ENCODE data around the gene ANKRD35.
"Not testable (repeated sequence)": the region's sequence is repeated elsewhere in the genome, so short reads cannot be mapped to it uniquely, and the experiment has no call there.

The ANKRD35 gene

GRCh38 chr1:145849356-145850160 is 36.1 kb downstream of the ANKRD35 start:
- DNase-seq: no peak

GRCh38 chr1:145847827-145848226 is 37.8 kb downstream of the ANKRD35 start:
- DNase-seq: no peak

GRCh38 chr1:145846201-145846612 is 39.5 kb downstream of the ANKRD35 start:
- DNase-seq: peak; percentile 43

- peak; percentile 80 for DNase-seq
Observed at GRCh38 chr1:145845514-145846161, 40.0 kb downstream of the ANKRD35 start, which contains the start of gene NUDT17. Gene NUDT17 (plus strand): TSS chr1:145845630. CDS start chr1:145845641, 11 bp downstream.

GRCh38 chr1:145845144-145845513 is 40.5 kb downstream of the ANKRD35 start:
- no peak for DNase-seq

- no peak for DNase-seq
Observed at GRCh38 chr1:145843031-145843430, 42.6 kb downstream of the ANKRD35 start.

- no peak for DNase-seq
Observed at GRCh38 chr1:145837656-145838055, 48.0 kb downstream of the ANKRD35 start.

GRCh38 chr1:145830810-145831209 is 54.9 kb downstream of the ANKRD35 start:
- DNase-seq: not testable (repeated sequence)

GRCh38 chr1:145828367-145829026 is 57.2 kb downstream of the ANKRD35 start:
- DNase-seq: peak; percentile 40

- no peak for DNase-seq
Observed at GRCh38 chr1:145827966-145828365, 57.7 kb downstream of the ANKRD35 start.

- DNase-seq: no peak
Observed at GRCh38 chr1:145826030-145826429, 59.6 kb downstream of the ANKRD35 start.

GRCh38 chr1:145824499-145824842 is 61.2 kb downstream of the ANKRD35 start:
- DNase-seq: no peak

GRCh38 chr1:145823565-145824498 is 61.8 kb downstream of the ANKRD35 start, which contains the start of the genes POLR3C and RNF115:
Gene POLR3C (plus strand): TSS chr1:145824200. CDS start chr1:145825777, 1,577 bp downstream.
Gene RNF115 (minus strand): TSS chr1:145824095. CDS start chr1:145823873, 222 bp downstream.
- peak; percentile 93 for DNase-seq

- not testable (repeated sequence) for DNase-seq
Observed at GRCh38 chr1:145822779-145823331, 62.8 kb downstream of the ANKRD35 start.

GRCh38 chr1:145818095-145818494 is 67.6 kb downstream of the ANKRD35 start:
- DNase-seq: peak; percentile 11

All from activated CD4-positive, alpha-beta T cell treated with anti-CD3 and anti-CD28 coated beads, Interleukin-10, Interleukin-2, amounts not matched to agents 100 ng/mL and 50 ng/mL, durations not matched to agents 16 hours and 8 hours (primary cell).